Astrocyte (in vitro differentiated cells and primary cell): ENCODE results near the gene NEMP1. TPM values are rescaled to one million over a fixed set of nuclear protein-coding genes. Genes with fewer than 3 reads are reported as not detected.
"Not testable (repeated sequence)": the region's sequence is repeated elsewhere in the genome, so short reads cannot be mapped to it uniquely, and the experiment has no call there.

Experiments used
- DNase-seq: peaks from one replicate; pipeline ENCODE4 v3.0.0-alpha.2; 2010; ENCODE audit warnings: low read depth
- FAIRE-seq: peaks from 2 replicates; lab custom pipeline; 2011; peaks lifted over from hg19 to GRCh38; lab: Jason Lieb, UNC
- H2AFZ ChIP-seq: 2 replicates; pipeline ENCODE4 v1.6.0; 2012; ENCODE audit warnings: low read depth, low read length, inconsistent platforms
- H3K27ac ChIP-seq: 2 replicates; pipeline ENCODE4 v1.5.1; 2011; ENCODE audit warnings: low read depth, low read length, inconsistent platforms
- H3K27me3 ChIP-seq: 2 replicates; pipeline ENCODE4 v1.6.0; 2011; ENCODE audit warnings: low read length, inconsistent platforms; ENCODE audit not compliant: insufficient read depth
- H3K36me3 ChIP-seq: 2 replicates; pipeline ENCODE4 v1.5.1; 2011; ENCODE audit warnings: low read length, inconsistent platforms; ENCODE audit not compliant: insufficient read depth
- H3K4me1 ChIP-seq: 2 replicates; pipeline ENCODE4 v1.5.1; 2011; ENCODE audit warnings: low read length, inconsistent platforms; ENCODE audit not compliant: insufficient read depth
- H3K4me2 ChIP-seq: 2 replicates; pipeline ENCODE4 v1.6.0; 2012; ENCODE audit warnings: low read length, inconsistent platforms
- H3K4me3 ChIP-seq: 2 replicates; pipeline ENCODE4 v1.5.1; 2011; ENCODE audit warnings: low read depth, mild to moderate bottlenecking, low read length, inconsistent platforms; ENCODE audit not compliant: insufficient read depth
- H3K79me2 ChIP-seq: 2 replicates; pipeline ENCODE4 v1.6.0; 2012; ENCODE audit warnings: mild to moderate bottlenecking, low read length, inconsistent platforms; ENCODE audit not compliant: insufficient read depth
- H3K9ac ChIP-seq: 2 replicates; pipeline ENCODE4 v1.6.0; 2012; ENCODE audit warnings: mild to moderate bottlenecking, low read length, inconsistent platforms
- H3K9me3 ChIP-seq: 2 replicates; pipeline ENCODE4 v1.5.1; 2012; ENCODE audit warnings: low read depth, mild to moderate bottlenecking, low read length, inconsistent platforms; ENCODE audit not compliant: insufficient read depth
- H4K20me1 ChIP-seq: 2 replicates; pipeline ENCODE4 v1.6.0; 2012; ENCODE audit warnings: low read length, inconsistent platforms; ENCODE audit not compliant: insufficient read depth
- H3K27ac Mint-ChIP-seq: one replicate; pipeline ENCODE4 v1.8.0; 2021; ENCODE audit warnings: mild to moderate bottlenecking, mixed read lengths; ENCODE audit not compliant: unreplicated experiment
- H3K27me3 Mint-ChIP-seq: one replicate; pipeline ENCODE4 v1.8.0; 2021; ENCODE audit warnings: low read depth, mixed read lengths; ENCODE audit not compliant: unreplicated experiment
- H3K36me3 Mint-ChIP-seq: one replicate; pipeline ENCODE4 v1.8.0; 2021; ENCODE audit warnings: low read depth, mixed read lengths; ENCODE audit not compliant: unreplicated experiment
- H3K4me1 Mint-ChIP-seq: one replicate; pipeline ENCODE4 v1.8.0; 2021; ENCODE audit warnings: low read depth, mixed read lengths; ENCODE audit not compliant: unreplicated experiment
- H3K4me3 Mint-ChIP-seq: one replicate; pipeline ENCODE4 v1.8.0; 2021; ENCODE audit warnings: mild to moderate bottlenecking, moderate library complexity, mixed read lengths; ENCODE audit not compliant: unreplicated experiment
- H3K9me3 Mint-ChIP-seq: one replicate; pipeline ENCODE4 v1.8.0; 2021; ENCODE audit warnings: mild to moderate bottlenecking, mixed read lengths; ENCODE audit not compliant: unreplicated experiment
- CTCF ChIP-seq: IDR thresholded peaks from 2 replicates; pipeline ENCODE4 v1.5.1; 2011; ENCODE audit warnings: low read depth, mild to moderate bottlenecking, inconsistent platforms, low read length, moderate library complexity; ENCODE audit not compliant: insufficient read depth
- EZH2 ChIP-seq: IDR thresholded peaks from 2 replicates; pipeline ENCODE4 v1.6.1; 2012; ENCODE audit warnings: mild to moderate bottlenecking, low read length, inconsistent platforms; ENCODE audit not compliant: insufficient read depth
- total RNA-seq: library from RNA; stranded (reverse); gene quantifications from 2 replicates; pipeline ENCODE4 v1.2.1, GENCODE V29; 2021

NEMP1 gene
- total RNA-seq, 1 donor from 2014 or later = 10.6 TPM

GRCh38 chr12:57018906-57019305 lies 59.7 kb downstream of the NEMP1 start:
- DNase-seq = no peak
- Histone ChIP-seq H3K4me2 (no peak overlapping the region), H4K20me1 (no peaks in the 10 kb centered on the region), H3K4me1 (no peaks in the 10 kb centered on the region), H3K27me3 (peaks cover 22% of the 10 kb centered on the region), H3K4me3 (no peak overlapping the region), H3K27ac (no peak overlapping the region), H3K79me2 (no peaks in the 10 kb centered on the region), H3K9me3 (peaks cover 3% of the 10 kb centered on the region), H3K9ac (no peak overlapping the region), H3K36me3 (no peaks in the 10 kb centered on the region), H2AFZ (no peak overlapping the region)
- Mint-ChIP-seq H3K36me3 (no peaks in the 10 kb centered on the region), H3K9me3 (no peaks in the 10 kb centered on the region), H3K27ac (no peak overlapping the region), H3K4me3 (no peak overlapping the region), H3K27me3 (peaks cover 24% of the 10 kb centered on the region), H3K4me1 (peaks cover 1% of the 10 kb centered on the region)
- TF ChIP-seq EZH2 (no peak), CTCF (no peak)
- no peak for FAIRE-seq

GRCh38 chr12:57018353-57018752 lies 60.2 kb downstream of the NEMP1 start:
- not testable (repeated sequence) for FAIRE-seq, H3K4me3 Mint-ChIP-seq, H3K4me3 ChIP-seq, H4K20me1 ChIP-seq, H3K79me2 ChIP-seq, H3K4me2 ChIP-seq, H3K9me3 ChIP-seq, H3K4me1 ChIP-seq, H2AFZ ChIP-seq, H3K4me1 Mint-ChIP-seq, H3K27ac Mint-ChIP-seq, H3K9me3 Mint-ChIP-seq, H3K27ac ChIP-seq, DNase-seq, H3K36me3 ChIP-seq, H3K36me3 Mint-ChIP-seq, H3K9ac ChIP-seq
- H3K27me3 Mint-ChIP-seq = peaks cover 30% of the 10 kb centered on the region
- peaks cover 25% of the 10 kb centered on the region for H3K27me3 ChIP-seq

- H3K27me3 ChIP-seq = peaks cover 36% of the 10 kb centered on the region
- H2AFZ ChIP-seq = no peak within 1 kb of the TSS
- peaks cover 3% of the 10 kb centered on the region for H3K9me3 ChIP-seq
- FAIRE-seq (no peak), DNase-seq (no peak)
- TF ChIP-seq CTCF (no peak), EZH2 (no peak)
- H4K20me1 ChIP-seq = no peaks in the 10 kb centered on the region
- Mint-ChIP-seq H3K4me3 (no peak within 1 kb of the TSS), H3K27me3 (peaks cover 39% of the 10 kb centered on the region), H3K36me3 (no peaks in the 10 kb centered on the region), H3K27ac (no peak within 1 kb of the TSS), H3K9me3 (peaks cover 2% of the 10 kb centered on the region), H3K4me1 (peaks cover 8% of the 10 kb centered on the region)
- H3K79me2 ChIP-seq = no peaks in the 10 kb centered on the region
- no peak within 1 kb of the TSS for H3K4me3 ChIP-seq
- no peaks in the 10 kb centered on the region for H3K4me1 ChIP-seq
- H3K4me2 ChIP-seq = no peak within 1 kb of the TSS
- H3K27ac ChIP-seq = no peak within 1 kb of the TSS
- no peaks in the 10 kb centered on the region for H3K36me3 ChIP-seq
- H3K9ac ChIP-seq = no peak within 1 kb of the TSS
Measured at GRCh38 chr12:57016348-57016747, 62.2 kb downstream of the NEMP1 start, which contains the start of gene TAC3. TSS of gene TAC3 (minus strand) at chr12:57016529. CDS start at chr12:57015797, 732 bp downstream.
